NCI-H1092 (cell line): ENCODE results near the gene SYTL2.
A peak's percentile ranks its signal among the peaks of the same experiment; 100 is the strongest.
"Not testable (repeated sequence)": the region's sequence is repeated elsewhere in the genome, so short reads cannot be mapped to it uniquely, and the experiment has no call there.

ENCODE experiments used
- DNase-seq: peaks from one replicate; lab custom pipeline; 2025; lab: John Stamatoyannopoulos, UW

The SYTL2 gene, protein sequence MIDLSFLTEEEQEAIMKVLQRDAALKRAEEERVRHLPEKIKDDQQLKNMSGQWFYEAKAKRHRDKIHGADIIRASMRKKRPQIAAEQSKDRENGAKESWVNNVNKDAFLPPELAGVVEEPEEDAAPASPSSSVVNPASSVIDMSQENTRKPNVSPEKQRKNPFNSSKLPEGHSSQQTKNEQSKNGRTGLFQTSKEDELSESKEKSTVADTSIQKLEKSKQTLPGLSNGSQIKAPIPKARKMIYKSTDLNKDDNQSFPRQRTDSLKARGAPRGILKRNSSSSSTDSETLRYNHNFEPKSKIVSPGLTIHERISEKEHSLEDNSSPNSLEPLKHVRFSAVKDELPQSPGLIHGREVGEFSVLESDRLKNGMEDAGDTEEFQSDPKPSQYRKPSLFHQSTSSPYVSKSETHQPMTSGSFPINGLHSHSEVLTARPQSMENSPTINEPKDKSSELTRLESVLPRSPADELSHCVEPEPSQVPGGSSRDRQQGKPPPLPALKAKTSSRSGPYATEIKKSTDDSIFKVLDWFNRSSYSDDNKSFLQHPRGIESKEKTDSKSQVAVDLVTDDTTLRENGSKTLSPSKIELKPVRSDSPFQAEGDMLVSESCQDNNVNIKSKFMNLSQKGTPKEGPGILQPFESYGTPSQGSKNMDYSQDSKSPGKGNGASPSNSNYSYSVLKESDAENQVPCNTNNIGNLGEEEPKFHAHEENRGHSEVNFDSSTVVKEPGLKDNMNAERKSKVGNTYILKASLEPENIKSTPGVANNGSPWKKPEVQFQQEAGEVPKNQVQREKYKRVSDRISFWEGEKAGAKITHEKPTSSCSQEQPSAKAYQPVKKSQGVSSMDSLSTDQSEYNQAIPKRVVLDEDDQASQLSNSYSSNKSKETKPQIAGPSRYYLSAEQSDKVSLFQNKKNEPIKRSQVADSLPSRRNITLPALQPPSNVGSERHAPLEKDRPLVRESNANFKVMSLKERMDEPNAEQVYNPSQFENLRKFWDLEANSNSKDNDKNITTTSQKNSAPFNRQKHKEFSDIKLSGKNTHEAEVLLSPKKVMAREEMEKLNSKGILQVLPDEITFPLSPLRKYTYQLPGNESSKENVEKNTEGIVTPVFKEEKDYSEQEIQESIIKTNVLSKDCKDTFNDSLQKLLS (N-terminal part only)

DNA sequence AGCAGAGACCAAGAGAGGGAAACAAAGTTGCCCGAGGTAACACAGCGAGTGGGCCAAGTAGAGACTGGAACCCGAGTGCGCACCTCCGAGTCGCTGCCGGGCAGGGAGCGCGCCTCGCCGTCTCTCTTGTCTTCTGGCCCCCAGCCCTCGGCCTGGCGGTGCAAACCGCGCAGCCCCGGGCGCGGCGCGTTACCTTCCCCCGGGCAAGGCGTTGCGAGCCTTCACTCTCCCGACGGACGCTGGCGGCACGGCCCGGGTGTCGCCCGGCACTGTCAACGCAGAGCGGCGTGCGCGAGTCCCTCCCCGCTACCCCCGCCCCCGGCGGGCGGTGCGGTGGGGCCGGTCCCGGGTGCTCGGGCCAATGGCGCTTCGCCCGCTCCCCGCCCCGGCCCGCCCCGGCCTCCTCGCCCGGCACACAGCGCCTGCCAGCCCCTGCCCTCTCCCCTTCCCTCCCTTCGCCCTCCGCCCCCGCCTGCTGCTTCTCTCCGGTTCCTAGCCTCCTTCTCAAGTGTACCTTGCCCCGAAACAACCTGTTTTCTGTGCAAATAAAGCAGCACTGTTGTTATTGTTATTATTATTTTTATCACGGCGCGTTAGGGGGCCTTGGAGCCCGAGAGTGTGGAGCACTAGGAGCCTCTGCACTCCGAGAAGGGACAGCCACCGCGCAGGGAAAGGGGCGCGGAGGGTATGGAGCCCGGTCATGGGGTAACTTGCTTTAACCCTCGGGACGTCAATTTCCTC is at the start of gene SYTL2:
Gene SYTL2 (minus strand): TSS at position 271 of the 741 bp plus-strand sequence. CDS start 53,416 bp downstream, outside the sequence.
- DNase-seq, result peak; percentile 33

DNA sequence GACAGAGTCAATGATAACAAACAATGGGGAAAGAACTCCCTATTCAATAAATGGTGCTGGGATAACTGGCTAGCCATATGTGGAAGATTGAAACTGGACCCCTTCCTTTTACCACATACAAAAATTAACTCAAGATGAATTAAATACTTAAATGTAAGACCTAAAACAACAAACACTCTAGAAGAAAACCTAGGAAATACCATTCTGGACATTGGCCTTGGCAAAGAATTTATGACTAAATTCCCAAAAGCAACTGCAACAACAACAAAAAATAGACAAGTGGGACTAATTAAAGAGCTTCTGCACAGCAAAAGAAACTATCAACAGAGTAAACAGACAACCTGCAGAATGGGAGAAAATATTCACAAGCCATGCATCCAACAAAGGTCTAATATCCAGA is 48.6 kb upstream of the SYTL2 start:
- DNase-seq, result not testable (repeated sequence)

DNA sequence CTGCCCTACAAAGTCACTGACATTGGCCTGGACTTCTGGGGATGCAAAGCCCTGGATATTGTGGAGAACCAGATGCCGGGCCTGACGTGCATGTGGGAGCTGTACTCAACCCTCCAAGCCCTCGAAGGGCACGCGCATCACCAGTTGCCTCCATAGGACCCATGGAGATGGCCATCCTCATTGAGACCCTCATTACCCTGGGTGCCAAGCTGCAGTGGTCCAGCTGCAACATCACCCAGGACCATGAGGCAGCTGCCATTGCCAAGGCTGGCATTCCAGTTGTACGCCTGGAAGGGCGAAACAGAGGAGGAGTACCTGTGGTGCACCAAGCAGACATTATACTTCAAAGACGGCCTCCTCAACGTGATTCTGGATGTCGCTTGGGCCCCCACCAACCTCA is 46.2 kb upstream of the SYTL2 start:
- DNase-seq, result no peak

DNA sequence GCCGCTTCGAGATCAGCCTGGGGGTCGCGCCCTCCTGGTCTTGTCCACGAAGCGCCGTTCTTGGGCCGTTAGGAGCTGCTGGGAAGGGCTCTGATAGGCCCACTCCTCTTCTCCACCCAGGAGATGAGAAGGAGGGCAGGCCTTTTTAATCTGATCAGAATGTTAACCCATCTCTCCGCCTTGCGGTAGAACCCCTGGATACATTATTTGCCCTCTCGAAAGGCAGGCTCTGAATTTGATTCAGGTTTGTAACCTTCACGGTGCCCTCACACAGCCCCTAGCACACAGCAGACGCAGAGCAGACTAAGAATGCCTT is 44.4 kb upstream of the SYTL2 start, which contains the start of gene CCDC83:
Gene CCDC83 (plus strand): TSS at position 43 of the 316 bp plus-strand sequence. CDS start 9,741 bp downstream, outside the sequence.
- no peak for DNase-seq

DNA sequence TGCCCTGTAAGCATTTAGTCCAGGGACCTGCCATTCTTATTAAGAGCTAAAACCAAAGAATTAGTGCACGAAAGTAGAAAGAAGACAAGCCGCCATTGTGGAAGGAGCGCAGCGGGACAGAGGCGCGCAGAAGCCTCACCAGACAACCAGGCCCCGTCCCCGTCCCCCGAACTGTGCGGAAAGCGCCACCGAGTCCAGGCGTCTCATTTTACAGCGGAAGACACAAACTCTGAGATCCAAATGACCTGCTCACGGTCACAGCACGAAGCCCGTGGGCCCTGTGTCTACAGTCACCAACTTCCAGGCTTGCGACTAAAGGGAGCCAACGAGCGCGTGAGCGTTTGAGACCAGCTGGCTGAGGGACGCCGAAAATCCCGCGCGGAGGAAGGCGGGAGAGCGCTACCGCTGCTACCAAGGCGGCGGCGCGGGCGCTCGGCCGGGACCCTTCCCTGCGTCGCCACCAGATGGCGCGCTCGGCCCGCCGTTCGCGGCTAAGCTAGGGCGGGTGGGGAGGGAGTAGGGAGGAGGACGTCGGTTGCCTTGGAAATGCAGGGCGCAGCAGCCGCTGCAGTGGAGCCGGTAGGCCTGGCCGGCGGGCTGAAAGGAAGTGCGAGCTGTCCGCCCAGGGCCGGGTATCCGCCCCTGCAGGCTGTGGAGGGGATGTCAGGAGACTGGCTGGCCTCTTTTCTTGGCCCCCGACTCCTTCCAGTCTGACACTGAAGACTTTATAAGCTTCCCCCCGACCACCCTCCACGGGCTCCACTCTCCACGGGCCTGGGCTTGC is 43.8 kb upstream of the SYTL2 start:
- peak; percentile 90 for DNase-seq

DNA sequence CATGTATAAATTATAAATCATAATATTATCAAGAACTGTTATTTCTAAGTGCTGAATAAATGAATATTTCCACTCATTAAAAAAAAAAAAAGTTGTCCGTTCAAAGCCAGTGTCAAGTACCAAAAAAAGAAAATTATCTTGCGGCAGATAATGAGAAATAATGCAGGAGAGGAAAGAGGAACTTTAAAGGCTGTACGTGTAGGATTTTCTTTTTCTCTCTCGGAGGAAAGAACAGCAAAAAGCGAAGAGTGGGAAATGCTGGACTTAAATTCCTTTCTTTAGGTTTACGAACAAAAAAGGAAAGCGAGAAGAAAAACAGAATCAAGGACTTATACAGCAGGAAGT is 43.2 kb upstream of the SYTL2 start:
- DNase-seq, result no peak

DNA sequence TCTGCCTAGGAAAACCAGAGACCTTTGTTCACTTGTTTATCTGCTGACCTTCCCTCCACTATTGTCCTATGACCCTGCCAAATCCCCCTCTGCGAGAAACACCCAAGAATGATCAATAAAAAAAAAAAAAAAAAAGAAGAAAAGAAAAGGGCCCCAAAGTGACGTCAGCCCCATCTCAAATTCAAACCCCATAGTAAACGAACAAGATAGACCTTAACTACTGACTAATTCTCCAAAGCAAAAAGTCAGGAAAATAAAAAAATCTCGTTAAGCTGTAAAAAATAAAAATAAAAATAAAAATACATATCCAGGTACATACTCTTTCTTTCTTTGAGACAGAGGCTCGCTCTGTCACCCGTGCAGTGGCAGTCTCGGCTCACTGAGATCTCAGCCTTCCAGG is 42.6 kb upstream of the SYTL2 start:
- not testable (repeated sequence) for DNase-seq

DNA sequence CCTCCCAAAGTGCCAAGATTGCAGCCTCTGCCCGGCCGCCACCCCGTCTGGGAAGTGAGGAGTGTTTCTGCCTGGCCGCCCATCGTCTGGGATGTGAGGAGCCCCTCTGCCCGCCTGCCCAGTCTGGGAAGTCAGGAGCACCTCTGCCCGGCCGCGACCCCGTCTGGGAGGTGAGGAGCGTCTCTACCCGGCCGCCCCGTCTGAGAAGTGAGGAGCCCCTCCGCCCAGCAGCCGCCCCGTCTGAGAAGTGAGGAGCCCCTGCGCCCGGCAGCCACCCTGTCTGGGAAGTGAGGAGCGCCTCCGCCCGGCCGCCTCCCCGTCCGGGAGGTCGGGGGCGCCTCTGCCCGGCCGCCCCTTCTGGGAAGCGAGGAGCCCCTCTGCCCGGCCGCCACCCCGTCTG is 41.8 kb upstream of the SYTL2 start:
- not testable (repeated sequence) for DNase-seq

DNA sequence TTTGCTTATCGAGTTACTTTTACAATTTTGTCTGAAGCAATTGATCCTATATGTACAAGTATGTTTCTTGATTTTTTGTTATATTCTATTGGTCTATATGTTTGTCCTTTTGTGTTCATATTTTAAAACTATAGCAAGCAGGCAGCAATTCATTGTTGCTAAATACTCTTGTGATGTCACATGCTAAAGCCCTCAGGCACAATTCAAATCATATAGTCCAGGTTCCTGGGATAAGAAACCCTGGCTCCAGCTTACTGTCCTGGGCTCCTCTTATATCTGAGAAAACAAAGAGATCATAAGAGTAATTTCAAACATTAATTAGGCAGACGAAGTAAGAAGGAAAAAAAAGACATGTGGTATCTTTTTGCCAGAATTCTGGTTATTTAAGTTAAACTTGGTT is 37.6 kb upstream of the SYTL2 start:
- no peak for DNase-seq

DNA sequence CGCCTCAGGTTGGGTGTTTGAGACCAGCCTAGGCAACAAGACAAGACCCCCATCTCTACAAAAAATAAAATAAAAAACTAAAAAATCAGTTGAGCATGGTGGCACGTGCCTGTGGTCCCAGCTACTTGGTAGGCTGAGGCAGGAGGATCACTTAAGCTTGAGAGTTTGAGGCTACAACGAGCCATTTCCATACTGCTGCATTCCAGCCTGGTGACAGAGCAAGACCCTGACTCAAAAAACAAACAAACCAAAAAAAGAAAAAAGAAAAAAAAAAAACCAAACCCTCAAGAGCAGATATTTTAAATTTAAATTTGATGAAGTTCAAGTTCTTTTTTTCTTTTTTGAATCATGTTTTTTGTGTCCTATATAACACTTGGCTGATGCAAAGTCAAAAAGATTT is 37.1 kb upstream of the SYTL2 start:
- no peak for DNase-seq

DNA sequence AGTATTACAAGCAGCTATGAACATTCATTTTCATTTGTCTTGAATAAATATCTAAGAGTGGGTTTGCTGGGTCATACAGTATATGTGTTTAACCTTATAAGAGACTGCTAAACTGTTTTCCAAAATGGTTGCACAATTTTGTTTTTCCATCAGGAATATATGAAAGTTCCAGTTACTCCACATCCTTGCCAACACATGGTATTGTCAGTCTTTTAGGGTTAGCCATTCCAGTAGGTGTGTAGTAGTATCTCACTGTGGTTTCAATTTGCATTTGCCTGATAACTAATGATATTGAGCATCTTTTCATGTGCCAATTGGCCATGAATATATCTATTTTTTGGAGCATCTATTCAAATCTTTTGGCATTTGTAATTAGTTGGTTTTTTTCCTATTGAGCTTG is 36.5 kb upstream of the SYTL2 start:
- DNase-seq, result no peak

DNA sequence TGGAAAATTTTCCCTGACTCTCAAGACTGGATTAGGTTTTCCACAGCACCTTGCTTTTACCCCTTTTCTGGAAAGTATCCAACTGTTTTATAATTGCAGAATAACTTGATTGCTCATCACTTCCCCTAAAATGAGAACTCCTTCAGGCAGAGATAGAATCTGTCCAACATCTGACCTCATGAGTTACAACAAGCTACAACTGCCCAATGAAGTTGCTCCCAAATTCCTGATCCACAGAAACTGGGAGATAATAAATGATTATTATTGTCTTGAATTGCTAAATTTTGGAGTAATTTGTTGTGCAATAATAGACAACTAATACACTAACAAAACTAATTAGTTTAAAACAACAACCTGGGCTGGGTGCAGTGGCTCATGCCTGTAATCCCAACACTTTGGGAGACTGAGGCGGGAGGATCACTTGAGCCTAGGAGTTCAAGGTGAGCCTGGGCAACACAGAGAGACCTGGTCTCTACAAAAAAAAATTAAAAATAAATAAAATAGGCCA is 34.2 kb upstream of the SYTL2 start:
- no peak for DNase-seq

DNA sequence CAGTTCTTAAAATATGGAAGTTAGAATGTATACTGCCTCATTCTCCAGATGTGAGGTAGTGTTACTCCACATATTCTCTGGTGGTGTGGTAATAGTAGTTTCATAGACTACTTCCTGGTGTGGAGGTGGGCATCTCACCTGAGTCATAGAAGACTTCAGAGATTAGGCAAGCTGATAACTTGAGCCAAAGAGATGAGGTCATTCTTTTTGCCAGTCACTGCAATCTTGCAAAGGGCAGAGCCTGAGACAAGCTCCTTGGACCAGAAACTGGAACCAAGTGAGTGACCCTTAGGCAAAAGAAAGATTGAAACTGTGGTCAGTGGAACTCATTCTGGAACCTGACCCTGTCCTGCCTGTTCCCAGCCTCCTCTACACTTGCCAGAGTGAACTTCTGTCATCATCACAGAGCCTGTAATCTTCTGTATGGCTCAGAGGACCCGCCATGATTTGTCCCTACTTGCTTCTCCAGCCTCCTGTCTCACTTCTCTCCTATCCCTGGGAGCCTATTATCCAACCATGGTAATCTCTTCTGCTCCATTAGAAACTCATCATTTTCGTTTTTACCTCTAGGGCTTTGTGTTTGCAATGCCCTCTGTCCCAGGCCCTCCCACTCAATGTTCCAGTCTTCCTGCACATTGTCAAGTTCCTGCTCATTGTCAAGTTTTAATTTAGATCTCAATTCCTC is 33.6 kb upstream of the SYTL2 start:
- no peak for DNase-seq

DNA sequence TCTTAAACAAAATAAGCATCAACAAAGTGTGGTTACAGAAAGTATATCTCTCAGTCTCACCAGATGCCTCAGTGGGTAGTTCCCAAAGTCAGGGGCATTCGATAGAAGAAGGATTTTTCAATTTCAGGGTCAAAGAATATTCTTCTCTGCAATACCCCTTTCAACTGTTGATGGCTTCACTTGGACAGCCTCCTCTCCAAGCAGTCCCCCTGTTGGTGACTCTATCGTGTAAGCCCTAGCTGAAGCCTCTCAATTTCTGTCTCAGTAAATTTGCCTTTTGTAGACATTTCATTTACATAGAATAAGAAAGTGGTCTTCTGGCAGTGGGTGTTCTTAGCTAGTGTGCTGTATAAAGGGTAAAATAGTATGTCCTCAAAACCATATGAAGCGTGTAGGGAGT is 33.0 kb upstream of the SYTL2 start:
- DNase-seq, result no peak

DNA sequence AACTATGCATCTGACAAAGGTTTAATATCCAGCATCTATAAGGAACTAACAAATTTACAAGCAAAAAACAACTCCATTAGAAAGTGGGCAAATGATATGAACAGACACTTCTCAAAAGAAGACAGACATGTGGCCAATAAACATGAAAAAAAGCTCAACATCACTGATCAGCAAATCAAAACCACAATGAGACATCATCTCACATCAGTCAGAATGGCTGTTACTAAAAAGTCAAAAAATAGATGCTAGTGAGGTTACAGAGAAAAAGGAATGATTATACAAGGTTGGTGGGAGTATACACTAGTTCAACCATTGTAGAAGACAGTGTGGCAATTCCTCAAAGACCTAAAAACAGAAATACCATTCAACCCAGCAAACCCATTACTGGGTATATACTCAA is 30.0 kb upstream of the SYTL2 start:
- not testable (repeated sequence) for DNase-seq

DNA sequence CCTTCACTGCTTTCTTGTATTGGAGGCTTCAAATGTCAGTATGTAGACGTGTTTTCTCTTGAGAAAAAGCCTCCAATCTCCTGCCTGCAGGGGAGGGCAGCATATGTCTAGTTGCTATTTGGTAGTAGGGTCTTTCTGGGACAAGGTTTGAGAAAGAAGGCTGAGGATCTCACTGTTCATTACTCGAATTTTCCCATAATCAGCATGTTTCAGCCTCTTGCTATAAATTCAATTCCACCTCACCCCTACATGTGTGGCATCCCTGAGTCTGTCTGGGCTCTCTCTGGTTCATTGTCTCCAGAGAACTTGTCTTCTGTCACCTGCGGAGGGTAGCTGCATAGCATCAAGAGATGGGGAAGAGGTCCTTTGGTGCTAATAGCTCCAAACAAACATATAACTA is 24.8 kb upstream of the SYTL2 start:
- no peak for DNase-seq

DNA sequence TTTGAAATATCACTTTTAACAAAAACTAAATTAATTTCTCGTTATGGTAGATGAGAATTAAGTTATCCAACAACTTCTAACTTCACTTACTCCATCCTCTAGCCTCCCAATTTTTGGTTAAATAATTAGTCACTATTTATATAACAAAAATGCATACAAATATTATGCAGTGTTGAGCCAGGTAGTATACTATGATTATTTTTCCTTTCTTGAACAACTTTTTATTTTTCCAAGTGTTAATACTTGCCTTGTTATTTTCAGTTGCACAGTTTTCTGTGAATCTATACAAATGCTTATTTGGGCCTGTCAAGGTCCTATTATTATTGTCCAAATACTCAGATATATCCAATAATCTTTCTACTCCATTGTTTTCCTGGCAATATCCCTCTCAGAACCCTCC is 24.3 kb upstream of the SYTL2 start:
- DNase-seq, result no peak

DNA sequence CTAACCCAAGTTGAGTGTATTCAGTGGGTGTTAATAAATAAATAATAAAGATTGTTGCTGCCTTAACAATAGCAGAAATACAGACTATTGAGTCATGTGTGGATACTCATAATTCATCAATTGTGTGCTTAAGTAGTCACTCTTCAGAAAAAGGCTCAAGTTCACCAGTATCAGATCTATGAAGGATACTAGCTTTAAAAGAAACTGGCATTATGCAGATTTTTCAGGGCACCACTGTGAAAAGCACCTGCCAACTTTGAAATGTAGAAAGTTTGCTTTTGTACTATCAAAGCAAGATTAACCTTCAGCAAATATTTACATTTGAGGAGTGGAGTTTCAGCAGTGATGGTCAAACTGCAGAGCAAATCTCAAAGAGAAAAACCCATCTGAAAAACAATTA is 20.1 kb upstream of the SYTL2 start:
- DNase-seq, result no peak

DNA sequence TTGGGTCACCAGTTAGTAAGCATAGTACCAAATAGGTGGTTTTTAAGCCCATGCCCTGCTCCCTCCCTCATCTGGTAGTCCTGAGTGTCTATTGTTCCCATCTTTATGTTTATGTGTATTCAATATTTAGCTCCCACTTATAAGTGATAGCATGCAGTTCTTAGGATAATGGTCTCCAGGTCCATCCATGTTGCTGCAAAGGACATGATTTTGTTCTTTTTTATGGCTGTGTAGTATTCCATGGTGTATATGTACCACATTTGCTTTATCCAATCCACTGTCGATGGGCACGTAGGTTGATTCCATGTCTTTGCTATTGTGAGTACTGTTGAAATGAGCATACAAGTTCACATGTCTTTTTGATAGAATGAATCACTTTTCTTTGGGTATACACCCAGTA is 18.2 kb upstream of the SYTL2 start:
- no peak for DNase-seq

DNA sequence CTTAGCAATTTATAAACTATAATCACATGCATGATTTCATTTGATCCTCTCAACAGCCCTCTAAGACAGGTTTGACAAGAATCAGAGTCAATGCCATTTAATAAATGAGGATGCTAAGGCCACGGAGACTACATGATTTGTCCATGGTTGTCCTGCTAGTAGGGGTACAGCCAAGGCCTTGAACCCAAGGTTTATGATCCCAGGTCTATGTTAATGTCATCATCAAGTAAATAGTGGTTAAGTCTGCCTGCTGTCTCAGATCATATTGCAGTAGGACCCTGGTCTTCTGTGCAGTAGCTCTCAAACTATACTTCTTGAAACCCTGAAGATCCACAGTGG is 17.7 kb upstream of the SYTL2 start:
- DNase-seq, result no peak
